ENCODE measurements around the gene SIX2. TPM values are rescaled to one million over a fixed set of nuclear protein-coding genes. Genes with fewer than 3 reads are reported as not detected.

SIX2 gene
- total RNA-seq, 2 experiments from 2014 or later, result not detected

- Histone ChIP-seq H3K4me1 (ENCODE audit: insufficient read depth, low read length, poor library complexity, severe bottlenecking) (no peaks in the 10 kb centered on the region), H3K79me2 (ENCODE audit: insufficient read depth, low read depth, low read length) (no peaks in the 10 kb centered on the region), H3K9me2 (ENCODE audit: insufficient read depth, low read length) (no peaks in the 10 kb centered on the region), H3K4me2 (ENCODE audit: low read length) (no peak overlapping the region), H3K27ac (ENCODE audit: low read depth, low read length, poor library complexity, severe bottlenecking) (no peak overlapping the region), H2AFZ (ENCODE audit: low read length) (no peak overlapping the region), H3K9me3 (ENCODE audit: low read length) (no peaks in the 10 kb centered on the region), H4K20me1 (ENCODE audit: insufficient read depth, low read length) (no peaks in the 10 kb centered on the region), H3K36me3 (ENCODE audit: insufficient read depth, low read length) (no peaks in the 10 kb centered on the region), H3K4me3 (ENCODE audit: low read depth, low read length, poor library complexity, severe bottlenecking) (no peak overlapping the region)
- DNase-seq (ENCODE audit: low spot score), result no peak
- no TSS peak for BruUV-seq (replicated peaks)
- TF ChIP-seq, protein P1, sequence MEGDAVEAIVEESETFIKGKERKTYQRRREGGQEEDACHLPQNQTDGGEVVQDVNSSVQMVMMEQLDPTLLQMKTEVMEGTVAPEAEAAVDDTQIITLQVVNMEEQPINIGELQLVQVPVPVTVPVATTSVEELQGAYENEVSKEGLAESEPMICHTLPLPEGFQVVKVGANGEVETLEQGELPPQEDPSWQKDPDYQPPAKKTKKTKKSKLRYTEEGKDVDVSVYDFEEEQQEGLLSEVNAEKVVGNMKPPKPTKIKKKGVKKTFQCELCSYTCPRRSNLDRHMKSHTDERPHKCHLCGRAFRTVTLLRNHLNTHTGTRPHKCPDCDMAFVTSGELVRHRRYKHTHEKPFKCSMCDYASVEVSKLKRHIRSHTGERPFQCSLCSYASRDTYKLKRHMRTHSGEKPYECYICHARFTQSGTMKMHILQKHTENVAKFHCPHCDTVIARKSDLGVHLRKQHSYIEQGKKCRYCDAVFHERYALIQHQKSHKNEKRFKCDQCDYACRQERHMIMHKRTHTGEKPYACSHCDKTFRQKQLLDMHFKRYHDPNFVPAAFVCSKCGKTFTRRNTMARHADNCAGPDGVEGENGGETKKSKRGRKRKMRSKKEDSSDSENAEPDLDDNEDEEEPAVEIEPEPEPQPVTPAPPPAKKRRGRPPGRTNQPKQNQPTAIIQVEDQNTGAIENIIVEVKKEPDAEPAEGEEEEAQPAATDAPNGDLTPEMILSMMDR (conservative IDR thresholded peaks at IDR 0.05; ENCODE audit: low read length), result no peak
- no peak for TF ChIP-seq EZH2phosphoT487 (IDR thresholded peaks at IDR 0.05; ENCODE audit: borderline replicate concordance, low read depth, low read length)
- CTCF ChIA-PET (ENCODE audit: unreplicated experiment), result no interaction called here
- POLR2A ChIA-PET, result no interaction called here
- intact Hi-C loops (cut with micrococcal nuclease; ENCODE audit: unreplicated experiment), result no loop called here
These were observed 37.5 kb upstream of the SIX2 start for GRCh38 chr2:45046786-45047185.

DNA sequence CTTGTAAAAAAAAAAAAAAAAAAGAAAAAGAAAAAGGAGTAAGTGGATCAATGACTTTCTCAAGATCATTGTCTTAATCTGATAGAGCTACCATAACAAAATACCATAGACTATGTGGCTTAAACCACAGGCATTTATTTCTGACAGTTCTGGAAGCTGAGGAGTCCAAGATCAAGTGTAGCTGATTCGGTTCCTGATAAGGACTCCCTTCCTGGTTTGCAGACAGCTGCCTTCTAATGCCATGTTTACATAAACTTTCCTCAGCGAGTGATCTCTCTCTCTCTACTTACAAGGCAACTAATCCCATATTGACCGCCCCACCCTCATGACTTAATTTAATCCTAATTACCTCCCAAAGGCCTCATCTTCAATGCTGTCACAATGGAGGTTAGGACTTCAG lies 36.5 kb upstream of the SIX2 start:
- no TSS peak for BruUV-seq (replicated peaks)
- no peak for DNase-seq (ENCODE audit: low spot score)
- H4K20me1 ChIP-seq (ENCODE audit: insufficient read depth, low read length), result no peaks in the 10 kb centered on the region
- H3K27ac ChIP-seq (ENCODE audit: low read depth, low read length, poor library complexity, severe bottlenecking), result no peak overlapping the region
- ChIA-PET CTCF (ENCODE audit: unreplicated experiment) (no interaction called here), POLR2A (interaction anchor here (0.6 to 1.1 kb wide), 5 partner anchors 13 to 703 kb away, joined by 3 to 6 read pairs (median 3); no protein-coding TSS in a partner anchor)
- no peaks in the 10 kb centered on the region for H3K36me3 ChIP-seq (ENCODE audit: insufficient read depth, low read length)
- H3K4me3 ChIP-seq (ENCODE audit: low read depth, low read length, poor library complexity, severe bottlenecking), result no peak overlapping the region
- H3K9me3 ChIP-seq (ENCODE audit: low read length), result no peaks in the 10 kb centered on the region
- H2AFZ ChIP-seq (ENCODE audit: low read length), result no peak overlapping the region
- no peaks in the 10 kb centered on the region for H3K4me1 ChIP-seq (ENCODE audit: insufficient read depth, low read length, poor library complexity, severe bottlenecking)
- no peak overlapping the region for H3K4me2 ChIP-seq (ENCODE audit: low read length)
- no peak for TF ChIP-seq EZH2phosphoT487 (IDR thresholded peaks at IDR 0.05; ENCODE audit: borderline replicate concordance, low read depth, low read length)
- TF ChIP-seq, protein P1 (conservative IDR thresholded peaks at IDR 0.05; ENCODE audit: low read length), result no peak
- intact Hi-C loops (cut with micrococcal nuclease; ENCODE audit: unreplicated experiment), result no loop called here
- no peaks in the 10 kb centered on the region for H3K9me2 ChIP-seq (ENCODE audit: insufficient read depth, low read length)
- no peaks in the 10 kb centered on the region for H3K79me2 ChIP-seq (ENCODE audit: insufficient read depth, low read depth, low read length)

- no peak overlapping the region for H3K4me3 ChIP-seq (ENCODE audit: low read depth, low read length, poor library complexity, severe bottlenecking)
- intact Hi-C loops (cut with micrococcal nuclease; ENCODE audit: unreplicated experiment), result no loop called here
- no peak overlapping the region for H3K27ac ChIP-seq (ENCODE audit: low read depth, low read length, poor library complexity, severe bottlenecking)
- H3K9me3 ChIP-seq (ENCODE audit: low read length), result no peaks in the 10 kb centered on the region
- BruUV-seq (replicated peaks), result no TSS peak
- ChIA-PET POLR2A (interaction anchor here (0.6 to 1.1 kb wide), 4 partner anchors 11 to 704 kb away, joined by 3 to 5 read pairs (median 3); no protein-coding TSS in a partner anchor), CTCF (ENCODE audit: unreplicated experiment) (no interaction called here)
- H3K4me1 ChIP-seq (ENCODE audit: insufficient read depth, low read length, poor library complexity, severe bottlenecking), result no peaks in the 10 kb centered on the region
- H3K9me2 ChIP-seq (ENCODE audit: insufficient read depth, low read length), result no peaks in the 10 kb centered on the region
- H3K36me3 ChIP-seq (ENCODE audit: insufficient read depth, low read length), result no peaks in the 10 kb centered on the region
- no peak overlapping the region for H2AFZ ChIP-seq (ENCODE audit: low read length)
- H3K4me2 ChIP-seq (ENCODE audit: low read length), result no peak overlapping the region
- TF ChIP-seq, protein P1 (conservative IDR thresholded peaks at IDR 0.05; ENCODE audit: low read length), result no peak
- no peak for TF ChIP-seq EZH2phosphoT487 (IDR thresholded peaks at IDR 0.05; ENCODE audit: borderline replicate concordance, low read depth, low read length)
- H3K79me2 ChIP-seq (ENCODE audit: insufficient read depth, low read depth, low read length), result no peaks in the 10 kb centered on the region
- H4K20me1 ChIP-seq (ENCODE audit: insufficient read depth, low read length), result no peaks in the 10 kb centered on the region
- DNase-seq (ENCODE audit: low spot score), result no peak
These were observed 35.7 kb upstream of the SIX2 start for GRCh38 chr2:45044916-45045315.
